ENCODE results near the gene CHST1.

DNA sequence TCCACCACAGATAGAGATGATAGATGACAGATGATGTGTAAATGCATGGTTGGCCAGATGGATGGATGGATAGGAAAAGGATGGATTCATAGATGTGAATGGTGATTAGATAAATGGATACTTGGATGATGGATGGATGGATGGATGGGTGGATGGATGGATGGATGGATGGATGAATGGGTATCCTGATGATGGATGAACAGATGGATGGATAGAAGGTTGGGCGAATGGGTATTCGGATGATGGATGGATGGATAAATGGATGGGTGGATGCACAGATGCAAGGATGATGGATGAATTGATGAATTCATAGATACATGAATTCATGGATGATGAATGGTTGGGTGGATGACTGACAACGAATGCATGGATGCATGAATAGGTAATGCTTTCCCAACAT lies 56.1 kb downstream of the CHST1 start:
- TF ChIP-seq GATA3 (IDR thresholded peaks at IDR 0.05; ENCODE audit: low read depth, low read length) (no peak), GATA2 (IDR thresholded peaks at IDR 0.05; ENCODE audit: low read depth, low read length) (no peak)
